ENCODE data around the gene TGOLN2.

TGOLN2 gene

DNA sequence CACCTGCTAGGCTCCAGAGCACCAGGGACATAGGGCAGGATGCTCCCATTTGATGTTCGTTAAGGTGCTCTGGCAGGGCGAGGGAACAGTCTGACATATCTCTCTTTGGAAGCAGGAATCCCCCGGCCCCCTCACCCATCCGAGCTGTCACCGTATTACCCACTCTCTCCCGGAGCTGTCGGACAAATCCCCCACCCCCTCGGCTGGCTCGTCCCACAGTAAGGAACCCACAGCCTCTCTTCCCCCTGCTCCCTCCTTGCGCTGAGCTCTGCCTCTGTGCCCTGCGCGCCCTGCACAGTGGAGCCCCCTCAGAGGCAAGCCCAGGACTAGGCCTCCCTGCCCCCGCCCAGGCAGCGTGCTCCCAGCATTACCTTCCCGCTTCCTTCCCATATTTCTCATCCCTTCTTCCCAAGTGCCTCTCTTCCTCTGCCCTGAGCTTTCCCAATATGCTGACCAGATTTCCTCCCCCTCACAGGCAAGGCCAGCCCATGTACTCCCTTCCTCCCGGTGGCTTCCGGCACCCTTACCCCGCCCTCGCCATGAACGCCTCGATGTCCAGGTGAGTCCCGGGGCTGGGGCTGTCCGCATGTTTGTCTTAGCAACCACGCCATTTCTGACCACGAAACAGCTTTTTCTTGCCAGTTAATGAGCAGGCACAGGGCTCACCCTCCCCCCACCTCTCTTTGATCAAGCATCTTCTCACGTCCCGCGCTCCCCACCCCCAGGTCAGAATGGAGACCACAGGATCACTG is 23.8 kb downstream of the TGOLN2 start:
- DNase-seq = no peak

DNA sequence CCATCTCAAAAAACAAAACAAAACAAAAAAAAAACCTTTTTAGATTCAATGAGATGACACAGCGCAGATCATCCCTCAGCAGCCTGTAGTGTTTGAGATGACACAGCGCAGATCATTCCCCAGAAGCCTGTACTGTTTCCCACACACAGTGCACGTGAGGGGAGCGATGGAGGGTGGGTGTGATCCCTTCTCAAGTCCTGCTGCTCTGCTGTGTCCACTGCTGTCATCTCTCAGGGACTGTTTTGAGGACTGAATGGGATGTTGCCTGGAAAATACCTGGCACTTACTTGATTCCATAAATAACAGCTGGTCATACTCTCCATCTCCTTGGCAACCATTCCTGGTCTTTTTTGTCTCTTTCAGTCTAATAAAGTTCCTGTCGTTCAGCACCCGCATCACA is 25.7 kb downstream of the TGOLN2 start:
- no peak for DNase-seq

DNA sequence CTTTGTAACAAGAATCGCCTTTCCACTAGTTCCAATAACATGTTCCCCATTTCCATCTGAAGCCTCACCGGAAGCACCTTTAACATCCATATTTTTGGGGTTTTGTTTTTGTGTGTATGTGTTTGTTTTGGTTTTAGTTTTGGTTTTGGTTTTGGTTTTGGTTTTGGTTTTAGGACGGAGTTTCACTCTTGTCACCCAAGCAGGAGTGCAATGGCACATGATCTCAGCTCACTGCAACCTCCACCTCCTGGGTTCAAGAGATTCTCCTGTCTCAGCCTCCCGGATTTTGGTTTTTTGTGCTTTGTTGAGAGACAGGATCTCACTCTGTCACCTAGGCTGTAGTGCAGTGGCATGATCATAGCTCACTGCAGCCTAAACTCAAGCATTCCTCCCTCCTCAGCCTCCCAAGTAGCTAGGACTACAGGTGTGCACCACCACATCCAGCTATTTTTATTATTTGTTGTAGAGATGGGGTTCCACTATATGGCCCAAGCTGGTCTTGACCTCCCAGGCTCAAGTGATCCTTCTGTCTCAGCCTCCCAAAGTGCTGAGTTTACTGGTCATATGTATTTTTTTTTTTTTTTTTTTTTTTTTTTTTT is 36.3 kb downstream of the TGOLN2 start:
- DNase-seq = no peak

DNA sequence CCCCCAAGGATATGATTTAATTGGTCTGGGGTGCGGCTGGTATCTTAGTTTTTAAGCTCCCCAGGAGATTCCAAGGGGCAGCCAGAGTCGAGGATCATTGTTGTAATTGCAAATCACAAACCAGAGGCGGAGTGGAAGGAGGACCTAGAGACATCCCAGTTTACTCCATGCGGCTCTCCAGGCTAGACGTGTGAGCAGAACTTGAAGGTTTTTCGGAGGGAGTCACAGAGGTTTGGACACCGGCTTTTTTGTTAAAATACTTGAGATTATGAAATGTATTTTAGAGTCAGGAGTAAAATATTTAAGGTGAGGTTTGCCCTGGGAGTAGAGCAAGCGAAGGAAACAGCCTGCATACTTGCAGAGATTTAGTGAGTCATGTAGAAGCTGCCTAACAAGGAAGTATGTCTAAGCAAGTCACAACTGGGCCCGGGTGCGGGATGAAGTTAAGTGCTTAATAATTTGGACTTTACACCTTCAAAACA is 39.5 kb downstream of the TGOLN2 start:
- DNase-seq = no peak

DNA sequence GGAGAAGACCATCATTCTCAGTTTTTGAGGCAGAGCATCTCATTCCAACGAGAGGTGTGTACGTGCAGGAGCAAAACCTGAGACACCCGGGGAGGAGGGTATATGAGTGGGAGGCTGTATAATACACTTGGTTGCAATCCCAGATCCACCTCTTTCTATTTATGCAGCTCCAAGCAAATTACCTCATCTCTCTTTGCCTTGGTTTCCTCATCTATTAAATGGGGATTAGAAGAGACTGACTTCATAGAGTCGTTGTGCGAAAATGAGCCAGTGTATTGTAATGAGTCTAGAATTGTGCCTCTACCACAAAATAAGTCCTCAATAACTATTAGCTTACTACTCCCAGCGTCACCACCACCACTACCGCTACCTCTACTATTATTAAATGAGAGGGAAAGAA is 40.1 kb downstream of the TGOLN2 start:
- no peak for DNase-seq

DNA sequence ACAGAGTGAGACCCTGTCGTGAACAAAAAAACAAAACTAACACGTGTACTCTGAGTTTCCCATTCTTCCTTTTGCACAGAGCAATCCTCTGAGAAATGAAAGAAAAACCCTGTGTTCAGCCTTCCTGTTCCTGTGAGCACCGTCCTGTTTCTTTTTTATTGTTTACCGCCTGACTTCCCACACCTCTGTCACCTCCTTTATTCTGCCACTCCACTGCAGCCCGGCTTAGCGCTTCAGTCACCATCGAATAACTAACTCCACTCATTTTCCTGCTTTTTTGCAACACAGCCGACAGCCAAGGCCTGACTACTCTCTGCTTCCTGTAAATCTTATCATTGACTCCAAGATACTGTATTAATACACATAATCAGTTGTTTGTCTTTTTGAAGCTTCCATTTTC is 40.9 kb downstream of the TGOLN2 start:
- no peak for DNase-seq

DNA sequence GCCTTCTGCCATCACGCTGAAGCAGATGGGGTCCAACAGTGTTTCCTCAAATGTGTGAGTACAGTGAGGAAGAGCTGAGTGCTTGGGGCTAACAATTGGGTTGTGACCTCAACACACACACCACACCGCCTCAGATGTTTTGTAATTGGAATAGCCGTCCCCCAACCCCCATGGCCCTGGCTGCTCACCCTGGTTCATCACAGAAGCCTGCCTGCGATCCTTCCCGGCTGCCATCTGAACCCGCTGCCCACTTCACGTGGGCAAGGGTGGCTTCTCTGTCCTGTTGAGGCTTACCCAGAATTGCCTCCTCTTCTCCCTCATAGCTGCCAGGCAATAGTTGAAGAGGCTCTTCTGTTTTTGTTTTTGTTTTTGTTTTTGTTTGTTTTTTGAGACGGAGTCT is 44.1 kb downstream of the TGOLN2 start:
- DNase-seq = no peak

DNA sequence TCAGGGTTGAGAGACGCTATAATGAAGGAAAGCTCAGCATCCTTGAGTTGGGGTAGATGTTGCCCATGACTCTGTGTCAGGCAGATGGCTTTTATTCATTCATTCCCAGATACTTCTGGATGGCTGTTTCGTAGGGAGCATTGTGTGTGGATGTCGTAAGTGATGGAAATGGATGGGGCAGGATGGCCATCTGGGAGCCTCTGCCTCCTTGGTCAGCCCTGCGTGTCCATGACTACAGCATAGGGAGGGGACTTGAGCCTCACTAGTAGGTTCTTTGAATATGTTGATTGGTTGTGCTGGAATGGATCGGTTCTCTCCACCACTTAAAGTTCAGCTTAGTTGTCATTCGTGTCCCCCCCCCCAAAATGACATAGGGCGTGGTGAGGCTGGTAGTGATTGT is 44.9 kb downstream of the TGOLN2 start:
- DNase-seq = no peak

DNA sequence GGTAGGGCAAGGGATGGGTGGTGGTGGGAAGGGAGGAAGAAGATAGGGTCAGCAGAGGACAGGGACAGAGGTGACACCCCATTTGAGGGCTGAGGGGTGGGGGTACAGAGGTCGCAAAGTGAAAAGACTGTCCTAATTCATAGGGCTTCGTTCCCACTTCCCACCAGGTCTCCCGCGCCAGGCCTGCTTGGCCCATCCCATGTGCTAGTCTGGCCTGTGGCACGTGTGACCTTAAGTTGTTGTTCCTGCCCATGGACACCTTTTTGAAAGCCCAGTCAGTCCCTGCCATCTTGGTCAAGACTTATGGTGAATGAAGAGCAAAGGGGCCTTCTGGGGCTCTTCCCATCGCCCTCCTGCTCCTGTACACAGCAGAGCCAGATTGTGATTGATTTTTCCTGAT is 46.2 kb downstream of the TGOLN2 start:
- DNase-seq = no peak

DNA sequence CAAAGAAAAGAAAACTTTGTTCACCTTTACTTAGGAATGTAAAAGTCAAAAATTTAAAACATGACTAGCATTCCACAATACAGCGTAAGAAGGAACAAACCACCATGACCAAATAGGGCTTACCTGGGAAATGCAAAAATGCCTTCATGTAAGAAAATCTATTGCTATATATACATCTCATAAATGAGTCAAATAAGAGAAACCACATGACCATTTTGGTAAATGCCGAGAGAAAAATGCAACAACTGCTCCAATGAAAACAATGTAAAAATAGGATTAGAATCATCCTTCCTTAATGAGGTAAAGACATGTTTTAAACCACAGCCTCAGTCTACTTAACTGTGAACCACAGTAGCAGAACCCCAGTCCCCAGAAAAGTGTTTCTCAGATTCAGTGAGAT is 49.4 kb downstream of the TGOLN2 start:
- DNase-seq = no peak

DNA sequence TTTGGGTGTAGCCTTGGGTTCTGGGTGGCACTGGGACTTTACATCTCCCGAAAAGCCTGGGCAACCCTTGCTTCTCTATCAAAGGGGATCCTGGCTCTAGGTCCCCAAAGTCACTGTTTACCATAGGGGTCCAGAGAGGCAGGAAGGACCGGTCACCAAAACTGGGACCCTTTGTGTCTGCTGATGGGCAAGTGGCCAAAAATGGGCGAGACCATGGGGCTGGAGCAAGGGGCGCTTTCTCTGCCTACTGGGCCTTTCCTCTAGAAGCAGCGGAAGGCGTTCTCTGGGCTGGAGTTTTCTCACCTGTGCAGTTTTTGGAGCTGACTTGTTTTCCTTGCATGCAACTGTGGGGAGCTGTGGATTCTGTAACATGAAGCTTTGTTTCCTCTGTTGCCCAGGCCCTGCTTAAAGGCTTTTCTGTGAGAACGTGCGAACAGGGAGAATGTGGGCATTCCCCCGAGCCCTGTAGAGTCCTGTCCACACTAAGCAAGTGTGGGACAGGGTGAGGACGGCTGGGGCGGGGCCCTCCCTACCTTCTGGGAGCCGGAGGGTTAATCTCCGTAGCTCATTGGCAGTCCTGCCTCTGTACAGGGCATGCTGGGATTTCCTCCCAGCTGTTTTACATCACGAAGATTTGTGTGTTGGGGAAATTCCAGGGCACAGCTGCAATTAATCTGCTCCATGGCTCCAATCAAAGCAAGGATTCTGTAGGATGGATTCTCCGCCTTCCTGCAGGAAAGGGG is 50.2 kb downstream of the TGOLN2 start:
- DNase-seq = no peak

DNA sequence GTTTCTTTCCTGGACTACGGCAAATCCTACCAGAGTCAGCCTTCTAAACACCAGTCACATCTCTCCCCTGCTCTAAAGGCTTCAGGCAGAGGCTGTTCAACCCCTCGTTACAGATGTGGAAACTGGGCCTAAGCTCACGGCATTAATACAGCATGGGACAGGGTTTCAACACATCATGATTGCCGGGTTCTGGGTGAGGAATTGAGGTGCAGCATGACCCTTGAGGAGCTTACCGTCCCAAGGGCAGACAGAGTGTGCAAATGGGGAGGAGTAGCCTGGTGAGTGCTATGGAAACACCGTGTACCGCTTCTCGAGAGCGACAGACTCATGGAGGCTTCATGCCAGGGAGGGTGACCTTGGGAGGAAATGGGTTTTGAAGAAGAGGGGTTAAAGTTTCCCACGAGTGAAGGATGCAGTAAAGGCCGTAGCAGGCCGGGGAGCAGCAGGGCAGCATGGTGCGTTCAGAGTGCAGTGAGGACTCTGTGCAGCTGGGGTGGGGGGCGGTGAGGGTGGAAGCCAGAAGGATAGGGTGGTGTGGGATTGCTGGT is 51.1 kb downstream of the TGOLN2 start:
- no peak for DNase-seq

DNA sequence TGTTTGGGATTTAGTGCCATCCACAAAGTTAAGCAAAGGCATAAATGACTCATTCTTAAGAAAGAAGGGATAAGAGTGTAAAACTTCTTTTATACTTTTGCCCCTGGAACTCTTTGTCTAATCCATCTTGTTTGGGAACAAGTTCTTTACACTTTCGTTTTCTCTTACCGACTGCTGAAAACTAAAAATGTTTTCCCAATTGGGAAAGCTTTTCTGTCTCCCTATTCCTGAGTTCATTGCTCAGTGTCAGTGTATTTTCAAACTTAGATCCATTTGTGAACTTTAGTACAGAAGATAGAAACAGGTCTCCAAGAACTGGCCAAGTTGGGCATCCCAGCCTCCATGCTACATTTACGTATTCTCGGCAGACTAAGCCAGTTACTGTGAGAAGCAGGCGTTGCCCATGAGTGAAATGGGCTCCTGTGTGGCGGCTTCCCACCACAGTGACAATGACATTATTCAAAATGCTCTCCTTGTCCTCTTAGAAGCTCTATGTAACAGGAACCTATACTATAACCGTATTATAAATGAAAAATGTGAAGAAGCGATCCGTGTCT is 51.7 kb downstream of the TGOLN2 start:
- no peak for DNase-seq

DNA sequence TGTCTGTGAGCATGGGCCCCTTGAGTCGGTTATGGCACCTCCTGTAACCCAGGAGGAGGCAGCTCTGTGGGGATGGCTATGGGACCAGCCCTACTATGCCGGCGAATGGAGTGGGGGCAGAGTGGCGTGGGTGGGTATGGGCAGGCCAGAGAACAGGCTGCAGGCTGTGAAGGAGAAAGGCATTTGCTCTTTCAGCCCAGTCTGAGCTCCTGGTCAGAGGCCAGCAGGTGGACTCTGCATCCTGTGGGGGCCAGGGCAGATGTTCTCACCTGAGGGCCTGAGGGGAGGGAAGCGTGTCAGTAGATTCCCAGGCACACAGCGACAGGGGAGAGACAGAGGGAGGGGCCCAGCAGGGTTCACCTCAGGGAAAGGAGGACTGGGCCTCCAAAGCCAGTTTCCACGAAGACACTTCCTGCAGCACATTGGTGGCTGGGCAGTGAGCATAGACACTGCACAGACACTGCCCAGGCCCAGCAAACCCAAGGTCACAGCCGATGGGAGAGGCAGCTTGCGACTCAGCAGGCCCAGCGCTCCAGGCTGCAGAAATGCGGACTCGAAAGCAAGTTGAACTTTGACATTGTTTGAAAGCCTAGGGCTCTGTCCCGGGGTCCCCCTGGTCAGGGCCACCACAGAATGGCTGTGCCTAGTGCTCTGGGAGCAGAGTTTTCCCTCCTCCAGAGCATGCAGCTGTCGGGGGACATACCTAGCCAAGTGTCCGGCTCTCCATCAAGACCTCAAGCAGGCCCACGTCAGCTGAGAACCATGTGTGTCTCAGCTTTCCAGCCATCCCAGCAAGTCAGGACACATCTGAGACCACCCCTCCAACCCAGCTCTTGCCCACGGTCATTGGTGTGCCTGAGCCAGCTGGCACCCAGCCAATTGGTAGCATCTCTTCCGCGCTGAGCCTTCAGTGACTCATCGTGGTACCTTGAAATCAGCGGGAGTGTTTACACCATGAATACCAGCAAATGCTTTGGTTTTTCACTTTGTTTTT is 53.8 kb downstream of the TGOLN2 start:
- no peak for DNase-seq

DNA sequence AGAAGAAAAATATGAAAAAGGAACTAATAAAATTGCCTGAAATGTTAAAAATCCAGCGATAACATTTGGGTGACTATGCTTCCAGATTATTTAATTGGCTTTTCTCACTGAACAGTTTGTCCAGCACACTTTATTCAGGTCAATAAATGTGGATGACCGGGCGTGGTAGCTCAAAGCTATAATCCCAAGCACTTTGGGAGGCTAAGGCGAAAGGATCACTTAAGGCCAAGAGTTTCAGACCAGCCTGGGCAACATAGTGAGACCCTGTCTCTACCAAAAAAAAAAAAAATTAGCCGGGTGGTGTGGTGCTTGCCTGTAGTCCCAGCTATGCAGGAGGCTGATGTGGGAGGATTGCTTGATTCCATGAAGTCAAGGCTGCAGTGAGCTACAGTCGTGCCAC is 55.4 kb downstream of the TGOLN2 start:
- DNase-seq = no peak

DNA sequence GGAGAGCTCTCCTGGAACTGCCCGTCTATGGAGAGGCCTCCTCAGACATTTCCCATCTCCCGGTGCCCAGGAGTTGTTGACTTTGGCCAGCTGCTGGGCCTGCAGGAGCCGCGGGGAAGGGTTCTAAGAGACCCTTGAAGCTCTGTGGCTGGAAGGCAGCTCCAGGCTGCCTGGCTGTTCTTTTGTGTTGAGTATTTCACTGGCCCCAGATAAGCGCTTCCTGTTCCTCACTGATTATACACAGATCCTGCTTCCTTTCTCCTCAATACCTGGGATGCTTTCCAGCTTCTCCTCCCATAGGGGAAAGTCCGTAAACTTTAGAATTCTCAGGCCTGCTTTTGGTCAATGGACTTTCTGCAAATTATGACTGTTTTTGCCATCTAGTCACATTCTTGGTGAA is 57.8 kb downstream of the TGOLN2 start:
- no peak for DNase-seq
